ENCODE measurements around the gene LPIN2. TPM values are rescaled to one million over a fixed set of nuclear protein-coding genes. Genes with fewer than 3 reads are reported as not detected.
"Not testable (repeated sequence)": the region's sequence is repeated elsewhere in the genome, so short reads cannot be mapped to it uniquely, and the experiment has no call there.

LPIN2 gene
- polyA plus RNA-seq, 4 donors: 38.0 to 41.3 (median 40.4) TPM

- peak in 1 of 4 donors; percentile 41 for DNase-seq (ENCODE audit: low read depth in 4 of 4, low spot score in 2 of 4)
Observed at GRCh38 chr18:3012136-3013023, 564 bp downstream of the LPIN2 start.

- no peak for DNase-seq (ENCODE audit: low read depth in 4 of 4, low spot score in 2 of 4)
Observed at GRCh38 chr18:3010086-3010485, 2.9 kb downstream of the LPIN2 start.

- no peak for DNase-seq (ENCODE audit: low read depth in 4 of 4, low spot score in 2 of 4)
Observed at GRCh38 chr18:3008541-3008940, 4.4 kb downstream of the LPIN2 start.

GRCh38 chr18:3007491-3007890 is 5.5 kb downstream of the LPIN2 start:
- no peak for DNase-seq (ENCODE audit: low read depth in 4 of 4, low spot score in 2 of 4)

GRCh38 chr18:3005462-3005861 is 7.5 kb downstream of the LPIN2 start:
- DNase-seq (ENCODE audit: low read depth in 4 of 4, low spot score in 2 of 4): no peak

- not testable (repeated sequence) for DNase-seq (ENCODE audit: low read depth in 4 of 4, low spot score in 2 of 4)
Observed at GRCh38 chr18:3003766-3004165, 9.2 kb downstream of the LPIN2 start.

- DNase-seq (ENCODE audit: low read depth in 4 of 4, low spot score in 2 of 4): no peak
Observed at GRCh38 chr18:3002732-3003131, 10.2 kb downstream of the LPIN2 start.

GRCh38 chr18:2998644-2999043 is 14.3 kb downstream of the LPIN2 start:
- no peak for DNase-seq (ENCODE audit: low read depth in 4 of 4, low spot score in 2 of 4)

- DNase-seq (ENCODE audit: low read depth in 4 of 4, low spot score in 2 of 4): no peak
Observed at GRCh38 chr18:2997846-2998564, 14.9 kb downstream of the LPIN2 start.

- DNase-seq (ENCODE audit: low read depth in 4 of 4, low spot score in 2 of 4): no peak
Observed at GRCh38 chr18:2997429-2997828, 15.5 kb downstream of the LPIN2 start.

GRCh38 chr18:2994603-2995432 is 18.1 kb downstream of the LPIN2 start:
- no peak for DNase-seq (ENCODE audit: low read depth in 4 of 4, low spot score in 2 of 4)

GRCh38 chr18:2994020-2994589 is 18.8 kb downstream of the LPIN2 start:
- DNase-seq (ENCODE audit: low read depth in 4 of 4, low spot score in 2 of 4): no peak

- DNase-seq (ENCODE audit: low read depth in 4 of 4, low spot score in 2 of 4): no peak
Observed at GRCh38 chr18:2992995-2993877, 19.7 kb downstream of the LPIN2 start.

- DNase-seq (ENCODE audit: low read depth in 4 of 4, low spot score in 2 of 4): no peak
Observed at GRCh38 chr18:2990956-2991640, 21.8 kb downstream of the LPIN2 start.

GRCh38 chr18:2987876-2988790 is 24.8 kb downstream of the LPIN2 start:
- DNase-seq (ENCODE audit: low read depth in 4 of 4, low spot score in 2 of 4): no peak

- no peak for DNase-seq (ENCODE audit: low read depth in 4 of 4, low spot score in 2 of 4)
Observed at GRCh38 chr18:2986150-2986865, 26.6 kb downstream of the LPIN2 start.

- no peak for DNase-seq (ENCODE audit: low read depth in 4 of 4, low spot score in 2 of 4)
Observed at GRCh38 chr18:2985628-2986027, 27.3 kb downstream of the LPIN2 start.
